BLaER1 (cell line): ENCODE results near the gene RASGEF1B.

Source experiments
- H3K27ac ChIP-seq: shearing (Covaris generic); formaldehyde crosslinking; 2 replicates; pipeline ENCODE4 v1.8.1; 2022
- H3K27me3 ChIP-seq: shearing (Covaris generic); formaldehyde crosslinking; 2 replicates; pipeline ENCODE4 v1.8.1; 2022
- H3K36me3 ChIP-seq: shearing (Covaris generic); formaldehyde crosslinking; 2 replicates; pipeline ENCODE4 v1.8.1; 2022
- H3K4me1 ChIP-seq: shearing (Covaris generic); formaldehyde crosslinking; 2 replicates; pipeline ENCODE4 v1.8.1; 2022
- H3K4me2 ChIP-seq: shearing (Covaris generic); formaldehyde crosslinking; 2 replicates; pipeline ENCODE4 v1.8.1; 2022
- H3K4me3 ChIP-seq: shearing (Covaris generic); formaldehyde crosslinking; 2 replicates; pipeline ENCODE4 v1.8.1; 2022
- H3K9ac ChIP-seq: shearing (Covaris generic); formaldehyde crosslinking; 2 replicates; pipeline ENCODE4 v1.8.1; 2022
- H3K9me3 ChIP-seq: shearing (Covaris generic); formaldehyde crosslinking; 2 replicates; pipeline ENCODE4 v1.8.1; 2022
- H4K20me1 ChIP-seq: shearing (Covaris generic); formaldehyde crosslinking; 2 replicates; pipeline ENCODE4 v1.8.1; 2022
- Cebpa-rat ChIP-seq: shearing (Covaris generic); IDR thresholded peaks from 2 replicates; pipeline ENCODE4 v1.8.1; 2022

RASGEF1B gene

GRCh38 chr4:81498551-81499099 is 26.9 kb upstream of the RASGEF1B start:
- peaks cover 36% of the 10 kb centered on the region for H3K4me1 ChIP-seq
- no peak for TF ChIP-seq Cebpa-rat
- no peak overlapping the region for H3K9ac ChIP-seq
- no peaks in the 10 kb centered on the region for H4K20me1 ChIP-seq
- no peaks in the 10 kb centered on the region for H3K36me3 ChIP-seq
- H3K4me2 ChIP-seq: peak overlapping the region; percentile 57
- no peaks in the 10 kb centered on the region; the same call in 1 of the 2 replicates for H3K9me3 ChIP-seq
- no peaks in the 10 kb centered on the region for H3K27me3 ChIP-seq
- H3K27ac ChIP-seq: no peak overlapping the region
- no peak overlapping the region for H3K4me3 ChIP-seq

- Histone ChIP-seq H3K27me3 (no peaks in the 10 kb centered on the region), H3K9me3 (no peaks in the 10 kb centered on the region; the same call in 1 of the 2 replicates), H3K4me2 (no peak overlapping the region), H3K27ac (no peak overlapping the region), H4K20me1 (no peaks in the 10 kb centered on the region), H3K4me3 (no peak overlapping the region), H3K36me3 (no peaks in the 10 kb centered on the region), H3K9ac (no peak overlapping the region), H3K4me1 (peaks cover 42% of the 10 kb centered on the region)
- TF ChIP-seq Cebpa-rat: no peak
These were observed 26.3 kb upstream of the RASGEF1B start for GRCh38 chr4:81498046-81498445.

- Histone ChIP-seq H3K4me3 (no peak overlapping the region), H4K20me1 (no peaks in the 10 kb centered on the region), H3K27me3 (no peaks in the 10 kb centered on the region), H3K27ac (no peak overlapping the region), H3K9me3 (peaks cover 12% of the 10 kb centered on the region), H3K4me1 (peaks cover 64% of the 10 kb centered on the region), H3K9ac (no peak overlapping the region), H3K4me2 (no peak overlapping the region), H3K36me3 (no peaks in the 10 kb centered on the region)
- no peak for TF ChIP-seq Cebpa-rat
These were observed 23.6 kb upstream of the RASGEF1B start for GRCh38 chr4:81495345-81495744.

- Histone ChIP-seq H4K20me1 (no peaks in the 10 kb centered on the region), H3K4me1 (peaks cover 53% of the 10 kb centered on the region), H3K9me3 (peaks cover 25% of the 10 kb centered on the region), H3K9ac (0 out of 2 replicates have a peak overlapping the region, but pooled peaks have one; percentile 28), H3K27me3 (no peaks in the 10 kb centered on the region), H3K4me2 (peak overlapping the region; percentile 79), H3K27ac (peak overlapping the region; percentile 66), H3K4me3 (peak overlapping the region; percentile 44; the same call in 1 of the 2 replicates), H3K36me3 (no peaks in the 10 kb centered on the region)
- TF ChIP-seq Cebpa-rat: no peak
These were observed 22.3 kb upstream of the RASGEF1B start for GRCh38 chr4:81494031-81494431.

GRCh38 chr4:81492606-81493230 is 21.0 kb upstream of the RASGEF1B start:
- Histone ChIP-seq H3K27ac (peak overlapping the region; percentile 68), H3K9me3 (peaks cover 33% of the 10 kb centered on the region)

GRCh38 chr4:81491943-81492342 is 20.2 kb upstream of the RASGEF1B start:
- Histone ChIP-seq H3K4me3 (no peak overlapping the region), H4K20me1 (no peaks in the 10 kb centered on the region), H3K4me2 (peak overlapping the region; percentile 64), H3K9me3 (peaks cover 33% of the 10 kb centered on the region), H3K9ac (no peak overlapping the region), H3K36me3 (no peaks in the 10 kb centered on the region), H3K27me3 (no peaks in the 10 kb centered on the region), H3K4me1 (peaks cover 49% of the 10 kb centered on the region), H3K27ac (peak overlapping the region; percentile 68)
- TF ChIP-seq Cebpa-rat: no peak

More at GRCh38 chr4:81492606-81493230, 21.0 kb upstream of the RASGEF1B start:
- Histone ChIP-seq H3K4me2 (peak overlapping the region; percentile 64), H3K36me3 (no peaks in the 10 kb centered on the region), H3K4me3 (no peak overlapping the region), H3K27me3 (no peaks in the 10 kb centered on the region), H3K9ac (no peak overlapping the region), H4K20me1 (no peaks in the 10 kb centered on the region), H3K4me1 (peaks cover 49% of the 10 kb centered on the region)
- no peak for TF ChIP-seq Cebpa-rat

- Histone ChIP-seq H4K20me1 (no peaks in the 10 kb centered on the region), H3K4me1 (peaks cover 49% of the 10 kb centered on the region), H3K9ac (no peak overlapping the region), H3K36me3 (no peaks in the 10 kb centered on the region), H3K27ac (peak overlapping the region; percentile 51; the same call in 1 of the 2 replicates), H3K27me3 (no peaks in the 10 kb centered on the region), H3K4me3 (no peak overlapping the region), H3K9me3 (peaks cover 33% of the 10 kb centered on the region), H3K4me2 (peak overlapping the region; percentile 64)
- no peak for TF ChIP-seq Cebpa-rat
These were observed 18.9 kb upstream of the RASGEF1B start for GRCh38 chr4:81490403-81491160.

GRCh38 chr4:81486502-81486901 is 14.8 kb upstream of the RASGEF1B start:
- Histone ChIP-seq H3K9ac (no peak overlapping the region), H3K4me2 (no peak overlapping the region), H3K4me3 (no peak overlapping the region), H3K27ac (no peak overlapping the region), H3K36me3 (no peaks in the 10 kb centered on the region), H4K20me1 (no peaks in the 10 kb centered on the region), H3K27me3 (no peaks in the 10 kb centered on the region), H3K4me1 (peaks cover 23% of the 10 kb centered on the region), H3K9me3 (peaks cover 32% of the 10 kb centered on the region)
- no peak for TF ChIP-seq Cebpa-rat

- Histone ChIP-seq H3K9ac (no peak overlapping the region), H3K4me1 (peaks cover 12% of the 10 kb centered on the region), H3K4me2 (no peak overlapping the region), H3K27ac (no peak overlapping the region), H4K20me1 (no peaks in the 10 kb centered on the region), H3K4me3 (no peak overlapping the region), H3K9me3 (peaks cover 22% of the 10 kb centered on the region), H3K27me3 (no peaks in the 10 kb centered on the region), H3K36me3 (no peaks in the 10 kb centered on the region)
- TF ChIP-seq Cebpa-rat: no peak
These were observed 13.7 kb upstream of the RASGEF1B start for GRCh38 chr4:81485310-81485980.
